Fibroblast of skin of right quadriceps (primary cell): ENCODE measurements around the gene TRAF1.

ENCODE experiments used
- DNase-seq: peaks from one replicate; pipeline ENCODE4 v3.0.0-alpha.2; 2013

Gene TRAF1

DNA sequence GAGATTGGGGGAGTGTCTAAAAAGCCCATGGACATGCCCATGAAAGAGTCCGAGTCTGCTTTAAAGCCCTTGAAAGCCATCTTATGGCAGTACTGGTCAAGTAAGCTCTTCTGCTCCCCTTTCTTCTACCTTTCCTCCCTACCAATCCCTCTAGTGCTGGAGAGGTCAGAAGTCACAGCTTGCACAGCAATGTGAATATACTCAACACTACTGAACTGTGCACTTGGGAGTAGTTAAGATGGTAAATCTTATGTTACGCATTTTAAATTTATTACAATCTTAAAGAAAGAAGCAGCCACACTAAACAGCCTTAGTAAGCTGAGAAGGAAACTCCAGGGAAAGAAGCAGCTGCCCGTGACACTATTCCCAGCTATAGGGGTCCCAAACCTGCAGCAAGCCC is 12.3 kb upstream of the TRAF1 start:
- DNase-seq = no peak

GRCh38 chr9:120937596-120937995 is 11.0 kb upstream of the TRAF1 start:
- no peak for DNase-seq

GRCh38 chr9:120937127-120937526 is 10.5 kb upstream of the TRAF1 start:
- no peak for DNase-seq

DNA sequence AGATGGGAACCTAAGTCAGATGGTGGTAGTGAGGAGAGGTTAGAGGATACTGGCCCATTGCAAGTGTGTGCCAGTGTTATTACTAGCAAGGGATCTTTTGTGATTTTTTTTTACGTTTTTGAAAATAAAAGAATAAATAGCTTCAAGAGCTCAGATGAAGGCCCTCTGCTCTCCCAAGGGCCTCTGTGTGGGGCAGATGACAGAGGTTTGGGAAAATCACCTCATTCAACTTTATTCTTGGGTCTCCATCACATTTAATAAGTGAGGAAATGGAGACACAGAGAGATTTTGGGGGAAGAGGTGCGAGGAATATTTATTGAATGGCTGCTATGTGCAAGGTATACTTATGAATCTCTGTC is 10.1 kb upstream of the TRAF1 start:
- no peak for DNase-seq

GRCh38 chr9:120936011-120936763 is 9.6 kb upstream of the TRAF1 start:
- DNase-seq = peak; percentile 95

GRCh38 chr9:120935383-120935857 is 8.8 kb upstream of the TRAF1 start:
- peak; percentile 94 for DNase-seq

DNA sequence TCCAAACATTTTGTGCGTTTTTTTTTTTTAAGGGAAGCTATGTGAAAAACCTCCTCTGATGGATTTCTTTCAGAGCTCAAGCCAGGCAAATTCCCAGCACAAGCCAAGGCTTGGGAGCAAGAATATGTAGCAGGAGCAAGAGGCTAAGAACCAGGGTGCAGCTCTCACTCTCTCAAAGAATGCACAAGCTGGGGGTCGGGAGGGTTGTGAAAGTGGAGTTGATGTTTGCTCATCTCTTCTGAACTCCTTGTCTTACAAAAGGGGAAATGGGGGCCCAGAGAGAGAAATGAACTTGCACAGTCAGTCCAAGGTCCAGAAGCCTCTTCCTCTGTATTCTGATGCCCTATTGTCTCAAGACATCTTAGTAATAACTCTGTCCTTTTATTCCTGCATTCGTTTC is 7.7 kb upstream of the TRAF1 start:
- no peak for DNase-seq

DNA sequence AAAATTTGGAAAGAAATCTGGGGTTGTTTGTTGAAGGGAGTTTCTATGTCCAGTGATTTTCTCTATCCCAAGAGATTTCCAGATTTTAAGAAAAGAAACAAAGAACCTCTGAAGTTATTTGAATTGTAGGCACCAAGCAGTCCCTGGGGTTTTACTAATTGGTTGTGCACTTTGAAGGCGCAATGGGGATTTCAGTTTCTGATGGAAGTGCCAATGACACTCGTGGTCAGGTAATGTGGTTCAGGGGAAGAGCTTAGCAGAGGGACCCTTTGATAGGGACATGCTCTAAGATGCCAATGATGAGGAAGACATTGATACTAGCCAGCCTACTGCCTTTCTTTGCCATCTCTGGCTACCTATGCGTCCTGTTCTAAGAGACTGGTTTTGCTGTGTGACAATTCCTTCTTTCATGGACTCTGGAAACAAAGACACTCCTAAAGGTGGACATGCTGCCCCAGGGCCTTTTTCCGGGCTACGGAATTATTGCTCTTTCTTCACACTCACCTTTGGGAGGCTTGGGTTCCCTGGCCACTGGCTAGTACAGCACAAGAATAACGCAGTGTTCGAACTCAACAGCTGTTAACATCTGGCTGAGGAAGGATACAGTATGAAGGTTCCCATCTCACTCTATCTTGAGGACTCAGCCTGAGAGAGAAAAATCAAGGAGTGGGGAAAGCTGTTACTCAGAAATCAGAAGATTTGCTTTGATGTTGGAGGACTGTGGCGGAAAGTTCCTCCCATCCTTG is 6.9 kb upstream of the TRAF1 start:
- DNase-seq = no peak

GRCh38 chr9:120932086-120932823 is 5.7 kb upstream of the TRAF1 start:
- no peak for DNase-seq

- peak; percentile 72 for DNase-seq
These were observed 4.9 kb upstream of the TRAF1 start for GRCh38 chr9:120931231-120932085.

GRCh38 chr9:120929229-120929791 is 2.7 kb upstream of the TRAF1 start:
- no peak for DNase-seq

GRCh38 chr9:120928483-120929228 is 2.1 kb upstream of the TRAF1 start:
- DNase-seq = peak; percentile 56

DNA sequence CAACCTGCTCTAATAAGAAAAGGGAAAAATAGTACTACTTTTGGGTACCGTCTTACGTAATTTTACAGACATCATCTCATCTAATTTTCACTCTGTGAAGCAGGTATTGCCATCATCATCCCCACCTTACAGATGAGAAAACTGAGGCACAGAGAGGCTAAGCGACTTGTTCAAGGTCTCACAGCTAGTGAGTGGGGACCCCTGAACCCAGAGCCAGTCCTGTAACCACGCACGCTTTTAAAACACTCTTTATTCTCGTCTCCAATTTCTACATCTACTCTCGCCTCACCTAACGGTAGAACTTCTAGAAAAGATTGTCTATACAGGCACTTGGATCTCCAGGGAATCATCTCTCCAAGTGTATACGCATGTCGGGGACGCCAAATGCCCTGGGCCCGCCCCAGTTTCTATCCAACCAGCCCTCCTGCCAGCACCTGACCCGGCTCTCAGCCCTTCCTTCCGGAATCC is 1.5 kb upstream of the TRAF1 start:
- DNase-seq = no peak

DNA sequence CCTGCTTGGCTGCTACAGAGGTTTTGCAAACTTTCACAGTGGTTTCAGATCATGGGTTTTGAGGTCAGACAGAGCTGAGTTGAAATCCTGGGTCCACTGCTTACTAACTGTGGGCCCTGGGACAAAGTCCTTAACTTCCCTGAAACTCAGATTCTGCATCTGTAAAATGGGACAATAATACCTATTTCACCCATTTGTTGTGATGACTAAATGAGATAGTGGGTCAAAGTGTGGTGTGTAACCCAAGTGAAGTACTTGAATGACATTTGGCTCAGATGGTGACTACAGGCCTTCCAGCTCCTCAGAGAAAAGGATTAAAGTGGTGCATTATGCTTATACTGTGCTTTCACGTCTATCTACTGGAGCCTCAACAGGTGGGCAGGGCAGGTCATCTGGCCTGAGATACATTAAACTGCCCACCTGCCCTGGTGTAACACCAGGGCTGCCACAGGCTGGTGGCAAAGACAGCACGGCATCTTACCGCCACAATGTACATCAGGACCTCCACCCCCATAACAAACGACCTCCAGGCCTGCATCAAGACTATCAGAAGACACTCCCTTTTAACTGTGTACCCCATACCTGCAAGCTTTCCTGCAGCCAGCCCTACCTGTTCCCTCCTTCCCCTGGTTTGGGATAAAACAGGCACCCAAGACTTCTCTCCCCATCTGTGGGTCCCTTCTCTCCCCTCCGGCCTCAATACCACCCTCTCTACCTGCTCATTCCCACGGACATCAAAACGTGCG is 846 bp upstream of the TRAF1 start:
- no peak for DNase-seq

DNA sequence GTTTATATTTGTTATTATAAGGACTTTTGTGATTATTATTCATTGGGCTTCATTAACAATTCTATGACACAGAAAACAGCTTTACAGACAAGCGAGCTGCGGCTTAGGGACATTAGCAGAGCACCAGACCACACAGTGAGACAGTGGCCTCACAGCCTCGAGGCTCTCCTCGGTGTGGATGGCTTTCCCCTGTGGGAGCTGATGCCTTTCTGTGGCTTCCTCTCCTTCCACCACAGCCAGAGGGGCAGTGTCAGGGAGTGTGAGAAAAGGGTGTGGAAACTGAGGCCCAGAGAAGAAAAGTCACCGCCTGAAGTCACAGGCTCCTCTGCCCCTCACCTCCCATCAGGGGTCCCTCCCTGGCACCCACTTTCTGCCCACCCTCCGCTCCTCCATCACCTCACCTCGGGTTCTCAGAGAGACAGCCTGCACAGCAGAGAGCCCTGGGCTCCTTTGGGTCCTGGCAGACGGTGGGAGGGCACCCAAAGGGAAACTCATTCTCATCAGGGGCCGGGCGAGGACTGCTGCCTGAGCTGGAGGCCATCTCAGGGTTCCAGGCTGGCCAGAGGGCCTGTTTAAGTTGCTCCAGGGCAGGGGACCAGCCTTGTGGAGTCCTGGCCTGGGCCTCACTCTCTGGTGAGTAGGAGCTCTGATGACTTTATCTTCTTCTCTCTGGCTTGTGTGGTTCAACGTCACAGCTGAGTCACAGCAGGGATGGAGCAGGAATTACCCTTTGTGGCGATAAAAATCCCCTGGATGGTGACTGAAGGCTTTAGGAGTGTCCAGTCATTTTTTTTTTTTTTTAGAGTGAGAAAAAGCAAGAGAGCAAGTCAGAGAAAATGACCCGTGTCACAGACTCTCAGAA is 830 bp downstream of the TRAF1 start:
- peak; percentile 81 for DNase-seq

DNA sequence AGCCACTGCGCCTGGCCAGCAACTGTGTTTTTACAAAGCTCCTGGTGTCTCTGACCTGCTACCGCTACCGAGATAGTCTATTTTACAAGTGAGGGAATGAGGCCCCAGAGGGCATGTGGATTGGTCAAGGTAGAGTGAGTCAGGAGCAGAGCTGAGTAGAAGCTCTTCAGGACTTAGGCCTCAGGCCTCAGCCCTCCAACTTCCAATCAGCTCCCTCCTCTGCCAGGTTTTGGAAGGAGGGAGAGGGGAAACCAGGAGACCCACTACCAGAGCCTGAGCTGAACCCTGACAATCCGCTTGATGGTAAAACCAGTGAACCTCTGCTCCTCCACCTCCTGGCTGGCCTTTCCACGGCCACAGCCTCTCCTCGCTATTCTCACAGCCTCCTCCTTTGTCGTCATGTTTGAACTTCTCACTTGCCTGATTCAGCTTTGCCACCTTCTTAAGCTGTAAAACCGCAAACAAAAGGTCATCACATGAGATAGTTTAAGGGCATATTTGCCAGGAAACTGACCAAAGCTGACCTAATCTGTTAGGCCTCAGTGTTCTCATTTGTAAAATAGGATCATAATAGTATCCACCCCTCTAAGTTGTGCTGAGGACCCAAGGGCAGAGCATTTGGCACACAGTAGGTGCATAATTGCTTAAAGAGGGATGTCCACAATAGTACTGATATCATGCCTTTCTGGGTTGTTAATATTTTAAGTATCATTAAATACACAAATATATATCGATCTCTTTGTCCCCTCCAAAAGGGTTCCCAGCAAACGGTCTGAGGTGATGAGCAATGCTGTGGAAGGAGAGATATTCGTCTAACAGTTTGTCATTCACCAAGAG is 1.7 kb downstream of the TRAF1 start:
- no peak for DNase-seq

- no peak for DNase-seq
These were observed 2.8 kb downstream of the TRAF1 start for GRCh38 chr9:120923620-120924328.
